Liver (tissue), 2 donors: ENCODE measurements around the gene PSMB10.

ENCODE experiments used
- CTCF ChIP-seq: fragments of 150-350 bp; IDR thresholded peaks from 2 replicates; pipeline ENCODE4 v1.5.1; 2017; ENCODE audit warnings: improper control_type of control experiment, low read depth, low read length; ENCODE audit not compliant: missing input control
- TF ChIP-seq, protein P1 (sequence below): IDR thresholded peaks from 2 replicates; pipeline ENCODE4 v1.6.1; 2016; ENCODE audit warnings: antibody characterized with exemption
- donor health status: healthy.

- TF ChIP-seq CTCF: no peak
- TF ChIP-seq, protein P1, sequence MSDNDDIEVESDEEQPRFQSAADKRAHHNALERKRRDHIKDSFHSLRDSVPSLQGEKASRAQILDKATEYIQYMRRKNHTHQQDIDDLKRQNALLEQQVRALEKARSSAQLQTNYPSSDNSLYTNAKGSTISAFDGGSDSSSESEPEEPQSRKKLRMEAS: no peak
Measured at GRCh38 chr16:67924140-67924906, 12.3 kb downstream of the PSMB10 start.
